ENCODE data around the gene DSTYK.

DSTYK gene

GRCh38 chr1:205208811-205209210 lies 2.7 kb downstream of the DSTYK start:
- Mint-ChIP-seq H3K9me3 (no peaks in the 10 kb centered on the region), H3K27me3 (ENCODE audit: low read depth) (no peaks in the 10 kb centered on the region), H3K36me3 (ENCODE audit: low read depth) (no peaks in the 10 kb centered on the region), H3K4me1 (peaks cover 9% of the 10 kb centered on the region), H3K27ac (no peak overlapping the region), H3K4me3 (peak overlapping the region; percentile 59 to 71 (median 71))
- TF ChIP-seq, protein P1, sequence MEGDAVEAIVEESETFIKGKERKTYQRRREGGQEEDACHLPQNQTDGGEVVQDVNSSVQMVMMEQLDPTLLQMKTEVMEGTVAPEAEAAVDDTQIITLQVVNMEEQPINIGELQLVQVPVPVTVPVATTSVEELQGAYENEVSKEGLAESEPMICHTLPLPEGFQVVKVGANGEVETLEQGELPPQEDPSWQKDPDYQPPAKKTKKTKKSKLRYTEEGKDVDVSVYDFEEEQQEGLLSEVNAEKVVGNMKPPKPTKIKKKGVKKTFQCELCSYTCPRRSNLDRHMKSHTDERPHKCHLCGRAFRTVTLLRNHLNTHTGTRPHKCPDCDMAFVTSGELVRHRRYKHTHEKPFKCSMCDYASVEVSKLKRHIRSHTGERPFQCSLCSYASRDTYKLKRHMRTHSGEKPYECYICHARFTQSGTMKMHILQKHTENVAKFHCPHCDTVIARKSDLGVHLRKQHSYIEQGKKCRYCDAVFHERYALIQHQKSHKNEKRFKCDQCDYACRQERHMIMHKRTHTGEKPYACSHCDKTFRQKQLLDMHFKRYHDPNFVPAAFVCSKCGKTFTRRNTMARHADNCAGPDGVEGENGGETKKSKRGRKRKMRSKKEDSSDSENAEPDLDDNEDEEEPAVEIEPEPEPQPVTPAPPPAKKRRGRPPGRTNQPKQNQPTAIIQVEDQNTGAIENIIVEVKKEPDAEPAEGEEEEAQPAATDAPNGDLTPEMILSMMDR (IDR thresholded peaks at IDR 0.05; ENCODE audit: unreplicated experiment in 3 of 3): no peak

DNA sequence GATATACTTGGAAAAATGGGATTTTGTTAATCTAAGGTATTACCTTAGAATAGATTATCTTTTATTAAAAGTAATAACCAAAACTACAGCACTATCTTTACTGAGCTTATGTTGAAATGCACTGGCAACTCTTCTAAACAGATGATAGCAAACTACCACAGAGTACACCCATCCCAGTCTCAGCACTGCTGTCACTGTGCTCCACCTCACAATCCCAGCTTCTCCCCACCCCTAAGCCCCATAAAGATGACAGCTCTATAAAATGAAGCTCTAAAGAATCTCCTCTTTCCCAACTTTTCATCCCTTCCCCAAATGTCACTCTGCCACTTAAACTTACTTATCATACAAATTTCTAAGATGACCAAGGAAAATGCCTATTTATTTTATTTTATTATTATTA lies 6.4 kb downstream of the DSTYK start:
- H3K27ac Mint-ChIP-seq: no peak overlapping the region

DNA sequence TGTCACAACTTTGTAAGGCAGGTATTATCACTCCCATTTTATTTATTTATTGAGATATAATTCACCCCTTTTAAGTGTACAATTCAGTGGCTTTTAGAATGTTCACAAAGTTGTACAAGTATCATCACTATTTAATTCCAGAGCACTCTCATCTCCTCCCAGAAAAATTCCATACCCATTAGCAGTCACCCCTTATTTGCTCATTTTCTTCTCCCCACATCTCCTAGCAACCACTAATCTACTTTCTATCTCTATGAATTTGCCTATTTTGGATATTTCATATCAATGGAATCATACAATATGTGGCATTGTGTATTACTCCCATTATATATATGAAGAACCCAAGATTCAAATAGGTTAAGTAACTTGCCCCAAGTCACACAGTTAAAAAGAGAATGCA lies 7.0 kb downstream of the DSTYK start:
- H3K36me3 Mint-ChIP-seq (ENCODE audit: low read depth): no peaks in the 10 kb centered on the region
- TF ChIP-seq, protein P1 (IDR thresholded peaks at IDR 0.05; ENCODE audit: unreplicated experiment in 3 of 3): no peak
- no peaks in the 10 kb centered on the region for H3K9me3 Mint-ChIP-seq
- H3K27me3 Mint-ChIP-seq (ENCODE audit: low read depth): no peaks in the 10 kb centered on the region
- H3K27ac Mint-ChIP-seq: peak overlapping the region in 1 of 3 experiments; percentile 15
- peaks cover 3% of the 10 kb centered on the region for H3K4me1 Mint-ChIP-seq
- no peak overlapping the region for H3K4me3 Mint-ChIP-seq

More for the DNA sequence above, 6.4 kb downstream of the DSTYK start:
- Mint-ChIP-seq H3K4me1 (peaks cover 1% of the 10 kb centered on the region), H3K9me3 (no peaks in the 10 kb centered on the region), H3K27me3 (ENCODE audit: low read depth) (no peaks in the 10 kb centered on the region), H3K4me3 (no peak overlapping the region), H3K36me3 (ENCODE audit: low read depth) (no peaks in the 10 kb centered on the region)
- TF ChIP-seq, protein P1 (IDR thresholded peaks at IDR 0.05; ENCODE audit: unreplicated experiment in 3 of 3): no peak

- Mint-ChIP-seq H3K27me3 (ENCODE audit: low read depth) (no peaks in the 10 kb centered on the region), H3K27ac (no peak overlapping the region), H3K9me3 (no peaks in the 10 kb centered on the region), H3K4me3 (no peak overlapping the region), H3K36me3 (ENCODE audit: low read depth) (no peaks in the 10 kb centered on the region), H3K4me1 (peaks cover 17% of the 10 kb centered on the region)
- TF ChIP-seq, protein P1 (IDR thresholded peaks at IDR 0.05; ENCODE audit: unreplicated experiment in 3 of 3): no peak
Observed at GRCh38 chr1:205199931-205200299, 11.6 kb downstream of the DSTYK start.

DNA sequence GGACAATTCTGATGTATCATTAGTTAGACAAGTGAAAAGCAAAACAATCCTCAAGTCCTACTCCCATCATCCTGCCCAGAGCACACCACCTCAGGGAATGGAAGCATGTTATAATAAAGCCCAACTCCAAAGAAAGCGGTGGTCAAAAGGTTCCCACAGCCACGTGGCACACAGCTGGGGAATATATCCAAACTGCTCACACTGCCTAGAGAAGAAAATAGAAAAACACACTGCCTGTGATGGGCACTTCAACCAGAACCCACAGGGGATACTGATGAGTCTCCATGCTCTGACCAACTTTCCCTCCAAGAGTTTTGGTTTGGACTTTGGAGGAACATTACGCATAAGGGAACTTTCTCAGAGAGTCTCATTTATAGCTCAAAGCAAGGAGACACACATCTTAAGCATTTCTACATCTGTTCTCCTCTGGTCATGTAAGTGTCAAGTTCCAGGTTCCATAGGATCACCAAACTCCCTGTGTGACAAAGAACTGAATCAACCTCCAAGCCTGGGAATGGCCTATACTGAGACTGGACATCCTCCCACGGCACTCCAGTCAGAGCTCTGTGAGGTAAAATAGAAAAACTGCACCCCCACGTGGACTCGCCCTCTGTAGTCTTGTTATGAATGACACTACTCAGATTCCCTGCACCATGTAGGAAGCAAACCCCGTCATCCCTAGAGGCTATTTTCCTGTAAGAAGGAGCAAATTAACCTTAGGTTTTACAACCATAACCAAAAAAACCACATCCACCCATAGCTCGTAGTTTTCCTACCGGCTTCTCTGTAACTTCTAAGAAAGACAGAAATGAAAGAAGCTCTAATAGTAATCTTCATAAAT lies 12.2 kb downstream of the DSTYK start:
- TF ChIP-seq, protein P1 (IDR thresholded peaks at IDR 0.05; ENCODE audit: unreplicated experiment in 3 of 3): no peak
- no peak overlapping the region for H3K27ac Mint-ChIP-seq

GRCh38 chr1:205192287-205192686 lies 19.2 kb downstream of the DSTYK start:
- no peaks in the 10 kb centered on the region for H3K9me3 Mint-ChIP-seq
- H3K4me3 Mint-ChIP-seq: no peak overlapping the region
- H3K27me3 Mint-ChIP-seq (ENCODE audit: low read depth): no peaks in the 10 kb centered on the region
- TF ChIP-seq, protein P1 (IDR thresholded peaks at IDR 0.05; ENCODE audit: unreplicated experiment in 3 of 3): no peak
- H3K4me1 Mint-ChIP-seq: peaks cover 38% of the 10 kb centered on the region
- no peaks in the 10 kb centered on the region for H3K36me3 Mint-ChIP-seq (ENCODE audit: low read depth)
- H3K27ac Mint-ChIP-seq: peak overlapping the region in 1 of 3 experiments; percentile 73

More for the DNA sequence above, 12.2 kb downstream of the DSTYK start:
- Mint-ChIP-seq H3K36me3 (ENCODE audit: low read depth) (no peaks in the 10 kb centered on the region), H3K4me1 (peaks cover 17% of the 10 kb centered on the region), H3K4me3 (no peak overlapping the region), H3K27me3 (ENCODE audit: low read depth) (no peaks in the 10 kb centered on the region), H3K9me3 (no peaks in the 10 kb centered on the region)

All from nephron (organoid).